Astrocyte (in vitro differentiated cells and primary cell): ENCODE results near the gene IQSEC3.

Source experiments
- CTCF ChIP-seq: IDR thresholded peaks from 2 replicates; pipeline ENCODE4 v1.5.1; 2011; ENCODE audit warnings: low read depth, mild to moderate bottlenecking, inconsistent platforms, low read length, moderate library complexity; ENCODE audit not compliant: insufficient read depth
- EZH2 ChIP-seq: IDR thresholded peaks from 2 replicates; pipeline ENCODE4 v1.6.1; 2012; ENCODE audit warnings: mild to moderate bottlenecking, low read length, inconsistent platforms; ENCODE audit not compliant: insufficient read depth

- no peak for TF ChIP-seq CTCF
- TF ChIP-seq EZH2 = no peak
These were observed 124.3 kb downstream of the IQSEC3 start for GRCh38 chr12:190881-191280.
